ENCODE data around the gene CFAP61.

CFAP61 gene

DNA sequence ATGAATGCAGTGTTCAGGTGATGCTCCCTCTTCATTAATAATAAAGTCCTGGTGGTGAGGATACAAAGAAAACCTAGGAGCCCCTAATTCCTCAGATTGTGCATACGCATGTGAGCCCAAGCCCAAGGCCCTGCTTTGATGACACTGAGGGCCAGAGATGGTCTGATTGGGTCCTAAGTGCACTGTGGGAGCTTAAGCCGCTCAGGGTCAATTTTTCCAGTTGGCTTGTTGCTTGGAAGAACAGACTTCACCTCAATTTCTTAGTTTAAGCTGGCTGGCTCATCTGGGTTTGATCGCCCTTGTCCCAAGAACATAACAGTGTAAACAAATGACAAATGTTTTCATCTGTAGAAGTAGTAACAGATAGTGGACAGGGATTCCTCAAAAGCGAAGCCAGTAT is 357.0 kb downstream of the CFAP61 start:
- no peak for FAIRE-seq

Data from TTC549 (cell line).